Measurements from ENCODE around the gene KLF11.
A peak's percentile ranks its signal among the peaks of the same experiment; 100 is the strongest.
"Not testable (repeated sequence)": the region's sequence is repeated elsewhere in the genome, so short reads cannot be mapped to it uniquely, and the experiment has no call there.

KLF11 gene

DNA sequence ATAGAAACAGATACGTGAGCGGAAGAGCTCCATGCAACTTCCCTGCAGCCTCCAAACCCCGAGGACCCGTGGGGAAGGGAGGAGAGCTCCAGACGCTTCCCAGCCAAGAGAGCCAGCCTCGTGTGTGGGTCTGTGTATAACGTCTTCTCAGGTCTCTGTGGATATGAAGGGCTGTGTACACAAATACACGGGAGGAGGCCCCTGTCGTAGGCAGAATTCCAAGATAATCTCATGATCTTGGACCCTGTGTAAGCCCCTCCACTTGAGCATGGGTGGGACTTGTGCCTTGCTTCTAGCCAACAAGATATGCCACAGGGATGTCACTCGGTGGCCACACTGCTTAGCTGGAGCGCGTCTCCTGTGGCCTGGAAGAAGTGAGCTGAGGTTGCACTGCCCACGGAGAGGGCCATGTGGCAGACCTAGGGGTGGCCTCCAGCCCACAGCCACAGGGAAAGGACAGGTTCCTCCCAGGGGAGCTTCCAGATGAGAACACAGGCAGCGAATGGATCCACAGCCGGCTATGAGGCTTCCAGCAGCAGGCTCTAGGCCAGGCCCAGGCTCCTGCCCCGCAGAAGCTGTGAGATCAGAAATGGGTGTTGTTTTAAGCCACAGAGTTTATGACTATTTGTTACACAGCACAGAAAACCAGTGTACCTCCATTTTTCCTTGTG lies 15.6 kb upstream of the KLF11 start:
- DNase-seq = no peak

- DNase-seq = no peak
Measured at GRCh38 chr2:10028407-10028987, 14.9 kb upstream of the KLF11 start.

GRCh38 chr2:10028988-10029874 lies 14.1 kb upstream of the KLF11 start:
- peak; percentile 36 for DNase-seq

DNA sequence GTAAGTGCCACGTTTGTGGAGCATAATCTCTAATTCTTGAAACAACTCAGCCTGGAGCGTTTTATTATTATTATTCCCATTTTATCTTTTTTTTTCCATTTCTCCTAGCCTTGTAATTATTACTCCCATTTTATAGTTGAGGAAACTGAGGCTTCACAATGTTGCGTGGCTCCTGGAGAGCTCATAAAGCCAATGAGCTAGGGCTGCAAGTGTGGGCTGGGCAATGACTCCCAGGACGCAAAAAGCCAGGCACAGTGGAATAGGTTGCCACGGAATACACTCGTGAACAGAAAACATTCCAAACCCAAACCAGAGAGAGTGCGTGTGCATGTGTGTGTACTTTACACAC lies 13.5 kb upstream of the KLF11 start:
- no peak for DNase-seq

DNA sequence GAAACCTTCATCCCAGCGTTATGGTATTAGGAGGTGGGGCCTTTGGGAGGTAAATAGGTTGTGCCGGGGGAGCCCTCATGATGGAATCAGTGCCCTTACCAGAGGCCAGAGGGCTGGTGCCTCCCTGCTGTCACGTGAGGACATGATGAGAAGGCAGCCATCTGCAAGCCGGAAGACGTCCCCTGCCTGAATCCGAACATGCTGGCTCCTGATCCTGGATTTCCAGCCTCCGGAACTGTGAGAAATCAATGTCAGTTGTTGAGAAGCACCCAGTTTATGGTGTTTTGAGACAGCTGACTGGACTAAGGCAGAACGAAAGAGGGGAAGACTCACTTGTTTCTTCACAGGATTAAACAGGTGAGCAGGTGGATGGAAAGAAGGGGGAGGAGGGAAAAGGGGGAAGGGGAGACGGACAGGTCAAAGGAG lies 13.0 kb upstream of the KLF11 start:
- no peak for DNase-seq

DNA sequence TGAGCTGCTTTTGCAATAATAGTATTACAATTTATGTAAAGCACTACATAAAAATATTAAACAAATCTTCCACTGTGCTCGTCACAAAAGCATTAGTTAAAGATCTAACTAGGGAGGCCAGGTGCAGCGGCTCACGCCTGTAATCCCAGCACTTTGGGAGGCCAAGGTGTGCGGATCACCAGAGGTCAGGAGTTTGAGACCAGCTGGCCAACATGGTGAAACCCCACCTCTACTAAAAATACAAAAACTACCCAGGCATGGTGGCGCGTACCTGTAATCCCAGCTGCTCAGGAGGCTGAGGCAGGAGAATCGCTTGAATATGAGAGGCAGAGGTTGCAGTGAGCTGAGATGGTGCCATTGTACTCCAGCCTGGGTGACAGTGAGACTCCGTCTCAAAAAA lies 12.6 kb upstream of the KLF11 start:
- DNase-seq = not testable (repeated sequence)

DNA sequence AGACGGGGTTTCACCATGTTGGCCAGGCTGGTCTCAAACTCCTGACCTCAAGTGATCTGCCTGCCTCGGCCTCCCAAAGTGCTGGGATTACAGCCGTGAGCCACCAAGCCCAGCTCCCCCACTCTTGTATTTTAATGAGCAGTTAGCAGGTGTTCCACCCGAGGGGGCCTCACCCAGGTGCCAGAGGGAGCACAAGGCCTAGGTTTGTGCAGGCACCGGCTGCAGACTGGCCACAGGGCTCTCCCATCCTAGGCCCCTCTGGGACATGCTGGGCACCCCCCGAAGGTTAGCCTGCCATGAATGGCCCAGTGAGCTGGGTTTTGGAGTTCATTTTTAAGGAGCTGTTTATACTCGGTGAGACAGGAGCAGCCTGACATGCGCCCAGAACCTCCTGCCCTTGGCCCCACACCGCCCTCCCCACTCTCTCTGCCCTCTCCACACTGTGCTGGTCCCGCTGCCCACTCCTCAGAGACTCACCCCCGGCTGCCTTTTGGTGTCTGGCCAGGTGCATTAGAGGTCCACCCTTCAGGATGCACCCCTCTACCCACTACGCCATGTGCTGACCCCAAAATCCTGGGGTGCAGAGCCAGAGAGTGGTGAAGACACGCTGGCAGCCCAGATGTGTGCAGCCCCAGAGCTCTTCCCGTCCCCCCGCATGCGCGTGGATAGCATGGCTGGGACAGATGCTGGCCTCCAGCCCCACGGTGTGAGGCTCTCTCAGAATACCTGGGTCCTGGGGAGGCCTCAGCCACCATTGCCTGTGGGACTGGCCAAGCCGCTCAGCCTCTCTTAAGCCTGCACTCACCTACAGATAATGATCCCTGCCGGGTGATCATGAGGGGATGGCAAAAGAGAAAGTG lies 11.2 kb upstream of the KLF11 start:
- DNase-seq = no peak

GRCh38 chr2:10032746-10033105 lies 10.6 kb upstream of the KLF11 start:
- no peak for DNase-seq

DNA sequence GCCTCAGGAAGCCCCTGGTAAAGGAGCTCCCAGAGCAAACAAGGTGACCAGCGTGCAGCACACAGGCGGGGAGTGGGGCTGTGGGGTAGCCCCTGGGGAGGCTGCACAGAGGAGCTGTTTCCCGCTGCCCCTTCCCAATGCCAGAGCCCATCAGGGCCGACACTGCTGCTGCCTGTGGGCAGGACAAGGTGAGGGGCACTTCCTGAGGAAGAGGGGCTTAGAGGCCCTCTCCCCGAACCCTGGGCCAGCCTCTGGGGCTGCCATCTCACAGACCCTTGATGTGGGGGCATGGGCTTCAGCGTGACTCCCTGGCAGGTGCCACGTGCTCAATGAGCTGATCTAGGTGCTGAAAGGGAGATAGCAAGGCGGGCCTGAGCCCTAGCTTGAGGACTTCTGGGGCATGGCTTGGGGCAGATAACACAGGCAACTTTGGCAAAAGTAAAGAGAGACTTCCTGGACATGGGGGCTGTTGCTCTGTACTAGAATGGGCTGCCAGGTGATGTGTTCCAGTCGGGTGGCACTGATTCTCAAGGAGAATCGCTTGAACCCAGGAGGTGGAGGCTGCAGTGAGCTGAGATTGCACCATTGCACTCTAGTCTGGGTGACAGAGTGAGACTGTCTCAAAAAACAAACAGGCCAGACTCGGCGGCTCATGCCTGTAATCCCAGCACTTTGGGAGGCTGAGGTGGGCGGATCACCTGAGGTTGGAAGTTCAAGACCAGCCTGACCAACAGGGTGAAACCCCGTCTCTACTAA lies 9.9 kb upstream of the KLF11 start:
- DNase-seq = no peak

- DNase-seq = no peak
Measured at GRCh38 chr2:10034333-10035052, 8.9 kb upstream of the KLF11 start.

- DNase-seq = no peak
Measured at GRCh38 chr2:10035053-10035422, 8.3 kb upstream of the KLF11 start.

- DNase-seq = no peak
Measured at GRCh38 chr2:10035633-10036032, 7.7 kb upstream of the KLF11 start.

GRCh38 chr2:10036095-10036884 lies 7.1 kb upstream of the KLF11 start:
- DNase-seq = no peak

GRCh38 chr2:10038123-10038522 lies 5.2 kb upstream of the KLF11 start:
- no peak for DNase-seq

DNA sequence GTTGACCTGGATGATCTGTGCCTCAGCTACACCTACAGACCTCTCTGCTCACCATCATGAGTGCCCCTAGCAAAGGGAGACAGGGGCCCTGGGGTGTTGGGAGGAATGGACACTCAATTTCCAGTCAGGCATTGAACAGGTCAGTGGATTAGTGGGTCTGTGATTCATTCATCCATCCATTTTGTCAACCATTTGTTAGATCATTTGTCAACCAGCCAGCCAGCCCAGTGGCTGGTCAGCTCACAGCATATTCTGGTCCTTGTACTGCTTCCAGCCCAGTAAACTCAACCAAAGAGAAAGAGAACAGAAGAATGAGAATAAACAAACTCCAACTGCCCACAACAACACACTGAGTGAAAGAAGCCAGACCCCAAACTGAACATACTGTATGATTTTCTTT lies 4.6 kb upstream of the KLF11 start:
- DNase-seq = no peak

- no peak for DNase-seq
Measured at GRCh38 chr2:10039658-10040410, 3.5 kb upstream of the KLF11 start.

- DNase-seq = no peak
Measured at GRCh38 chr2:10041711-10042110, 1.6 kb upstream of the KLF11 start.

DNA sequence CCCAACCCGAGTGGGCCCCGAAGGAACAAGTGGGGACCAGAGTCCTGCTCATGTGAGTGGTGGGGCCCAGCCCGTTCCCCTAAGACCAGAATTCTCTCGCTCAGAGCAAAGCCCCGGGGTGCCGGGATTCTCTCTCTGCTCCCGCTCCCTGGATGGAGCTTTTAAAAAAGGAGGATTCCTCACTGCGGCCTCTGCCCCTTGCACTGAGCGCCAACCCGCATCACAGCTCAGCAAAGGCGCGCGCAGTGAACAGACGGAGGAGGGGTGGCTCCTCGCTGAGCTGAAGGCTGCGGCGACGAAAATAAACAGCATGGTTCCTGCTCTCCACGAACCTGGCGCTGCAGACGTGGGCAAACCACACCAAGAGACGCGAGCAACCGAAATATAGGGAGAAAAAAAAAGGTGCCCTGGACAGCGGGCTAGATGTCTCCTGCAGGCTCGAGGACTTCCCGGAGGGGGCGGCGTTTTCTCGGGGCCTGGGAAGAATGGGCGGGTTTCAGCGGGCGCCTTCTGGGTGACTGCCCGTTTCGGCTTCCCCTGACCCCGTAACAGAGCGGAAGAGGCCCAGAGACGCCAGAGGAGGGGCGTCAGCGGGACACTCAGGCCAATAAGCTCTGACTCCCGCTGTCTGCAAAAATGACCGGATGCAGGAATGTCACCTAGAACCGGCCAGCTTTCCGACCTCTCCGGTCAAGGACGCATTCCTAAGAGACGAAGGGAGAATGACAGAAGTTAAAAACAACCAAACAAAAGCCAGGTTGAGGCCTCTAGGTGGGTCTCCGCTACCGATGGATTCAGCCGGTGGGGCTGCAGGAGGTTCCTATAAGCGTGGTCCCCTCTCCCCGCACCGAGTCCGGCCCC lies 819 bp upstream of the KLF11 start:
- DNase-seq = peak; percentile 25
